ENCODE results near the gene ABCC12. TPM values are rescaled to one million over a fixed set of nuclear protein-coding genes. Genes with fewer than 3 reads are reported as not detected.

The ABCC12 gene
- total and polyA plus RNA-seq, 2 donors from 2014 or later, result not detected

DNA sequence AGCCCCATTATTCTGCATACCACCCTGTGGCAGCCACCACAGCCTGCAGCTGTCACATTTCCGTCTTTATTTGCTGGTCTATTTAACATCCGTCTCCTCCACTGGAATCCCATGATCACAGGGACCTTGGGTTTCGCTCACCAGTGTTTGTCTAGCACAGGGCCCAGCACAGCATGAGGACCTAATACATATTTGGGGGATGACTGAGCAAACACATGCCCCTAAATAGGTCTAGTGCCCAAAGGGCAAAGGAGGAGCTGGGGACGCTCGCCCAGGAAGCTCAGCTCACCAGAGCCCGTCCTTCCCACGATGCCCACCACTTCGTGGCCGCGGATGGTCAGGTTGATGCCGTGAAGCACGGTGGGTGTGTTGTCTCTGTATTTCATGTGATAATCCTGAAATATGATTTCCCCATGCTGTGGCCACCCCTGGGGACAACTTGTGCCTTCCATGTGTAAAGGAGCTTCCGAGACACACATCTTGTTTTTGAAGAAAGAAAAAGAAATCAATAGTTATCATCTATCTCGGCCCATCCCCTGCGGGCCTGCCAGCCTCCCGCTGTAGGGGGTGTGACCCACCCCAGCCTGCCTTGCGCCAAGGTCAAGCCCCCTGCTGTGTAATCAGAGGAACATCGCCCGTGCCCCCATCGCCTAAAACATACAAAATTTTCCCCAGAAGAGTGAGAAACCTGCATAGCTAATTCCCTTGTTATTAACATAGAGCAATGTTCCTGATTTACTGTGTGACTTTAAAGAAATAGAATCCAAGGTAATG, 21.0 kb upstream of the ABCC12 start:
- no peak overlapping the region for H3K9ac ChIP-seq (ENCODE audit: low read length in 3 of 3)
- TF ChIP-seq, protein P1, sequence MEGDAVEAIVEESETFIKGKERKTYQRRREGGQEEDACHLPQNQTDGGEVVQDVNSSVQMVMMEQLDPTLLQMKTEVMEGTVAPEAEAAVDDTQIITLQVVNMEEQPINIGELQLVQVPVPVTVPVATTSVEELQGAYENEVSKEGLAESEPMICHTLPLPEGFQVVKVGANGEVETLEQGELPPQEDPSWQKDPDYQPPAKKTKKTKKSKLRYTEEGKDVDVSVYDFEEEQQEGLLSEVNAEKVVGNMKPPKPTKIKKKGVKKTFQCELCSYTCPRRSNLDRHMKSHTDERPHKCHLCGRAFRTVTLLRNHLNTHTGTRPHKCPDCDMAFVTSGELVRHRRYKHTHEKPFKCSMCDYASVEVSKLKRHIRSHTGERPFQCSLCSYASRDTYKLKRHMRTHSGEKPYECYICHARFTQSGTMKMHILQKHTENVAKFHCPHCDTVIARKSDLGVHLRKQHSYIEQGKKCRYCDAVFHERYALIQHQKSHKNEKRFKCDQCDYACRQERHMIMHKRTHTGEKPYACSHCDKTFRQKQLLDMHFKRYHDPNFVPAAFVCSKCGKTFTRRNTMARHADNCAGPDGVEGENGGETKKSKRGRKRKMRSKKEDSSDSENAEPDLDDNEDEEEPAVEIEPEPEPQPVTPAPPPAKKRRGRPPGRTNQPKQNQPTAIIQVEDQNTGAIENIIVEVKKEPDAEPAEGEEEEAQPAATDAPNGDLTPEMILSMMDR (IDR thresholded peaks at IDR 0.05; ENCODE audit: borderline replicate concordance, extremely low read depth, insufficient read depth), result no peak
- no peak for DNase-seq
- H3K4me3 ChIP-seq (ENCODE audit: low read length in 3 of 3), result no peak overlapping the region
- H3K27ac ChIP-seq (ENCODE audit: low read depth in 2 of 2, low read length in 2 of 2), result no peak overlapping the region
- H3K36me3 ChIP-seq (ENCODE audit: control insufficient read depth in 2 of 3, insufficient read depth in 3 of 3, low read length in 3 of 3), result no peaks in the 10 kb centered on the region
- H3K4me1 ChIP-seq (ENCODE audit: control insufficient read depth in 2 of 3, insufficient read depth in 2 of 3, low read depth in 1 of 3, low read length in 3 of 3), result no peaks in the 10 kb centered on the region
- H3K27me3 ChIP-seq (ENCODE audit: control insufficient read depth, insufficient read depth, low read length), result no peaks in the 10 kb centered on the region
- no peak for FAIRE-seq
- H3K9me3 ChIP-seq (ENCODE audit: control insufficient read depth in 2 of 3, insufficient read depth in 1 of 3, low read length in 3 of 3), result no peaks in the 10 kb centered on the region
- intact Hi-C loops (cut with DNase I), result no loop called here

DNA sequence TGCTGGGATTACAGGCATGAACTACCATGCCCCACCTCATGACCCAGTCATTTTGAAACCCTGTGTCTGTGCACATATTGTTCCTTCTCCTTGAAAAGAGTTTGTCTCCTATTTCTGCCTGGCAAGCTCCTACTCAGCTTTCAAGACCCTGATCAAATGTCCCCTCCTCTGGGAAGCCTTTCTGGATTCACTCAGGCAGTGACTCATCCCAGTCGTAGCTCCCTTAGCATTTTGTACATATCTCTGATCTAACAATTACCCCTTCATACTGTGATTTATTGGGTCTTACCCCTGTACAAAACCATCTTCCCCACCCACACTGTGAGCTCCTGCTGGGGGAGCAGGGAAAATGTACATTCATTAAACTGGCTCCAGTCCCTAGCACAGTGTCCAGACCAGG, 18.1 kb upstream of the ABCC12 start:
- Histone ChIP-seq H3K9ac (ENCODE audit: low read length in 3 of 3) (no peak overlapping the region), H3K27me3 (ENCODE audit: control insufficient read depth, insufficient read depth, low read length) (no peaks in the 10 kb centered on the region), H3K9me3 (ENCODE audit: control insufficient read depth in 2 of 3, insufficient read depth in 1 of 3, low read length in 3 of 3) (no peaks in the 10 kb centered on the region), H3K4me3 (ENCODE audit: low read length in 3 of 3) (no peak overlapping the region), H3K27ac (ENCODE audit: low read depth in 2 of 2, low read length in 2 of 2) (no peak overlapping the region), H3K4me1 (ENCODE audit: control insufficient read depth in 2 of 3, insufficient read depth in 2 of 3, low read depth in 1 of 3, low read length in 3 of 3) (no peaks in the 10 kb centered on the region), H3K36me3 (ENCODE audit: control insufficient read depth in 2 of 3, insufficient read depth in 3 of 3, low read length in 3 of 3) (no peaks in the 10 kb centered on the region)
- DNase-seq (no peak), FAIRE-seq (no peak)
- TF ChIP-seq, protein P1 (IDR thresholded peaks at IDR 0.05; ENCODE audit: borderline replicate concordance, extremely low read depth, insufficient read depth), result no peak
- intact Hi-C loops (cut with DNase I), result no loop called here

DNA sequence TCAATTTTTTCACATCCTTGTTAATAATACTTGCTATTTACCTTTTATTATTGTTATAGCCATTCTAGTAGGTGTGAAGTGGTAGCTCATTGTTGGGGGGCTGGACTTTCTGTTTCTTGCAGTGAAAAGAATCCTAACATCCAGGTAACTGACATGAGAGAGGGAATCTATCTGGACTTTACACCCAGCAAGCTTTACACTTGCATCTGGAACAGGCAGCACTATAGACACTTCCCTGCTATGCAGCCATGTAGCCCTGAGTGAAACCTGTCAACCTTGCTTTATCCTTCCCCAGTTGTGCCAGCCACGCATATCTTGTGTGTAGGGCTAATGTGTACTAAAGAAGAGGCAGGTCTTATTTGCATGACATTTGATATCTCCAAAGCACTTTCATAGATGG, 16.9 kb upstream of the ABCC12 start:
- Histone ChIP-seq H3K9ac (ENCODE audit: low read length in 3 of 3) (no peak overlapping the region), H3K27ac (ENCODE audit: low read depth in 2 of 2, low read length in 2 of 2) (no peak overlapping the region), H3K4me3 (ENCODE audit: low read length in 3 of 3) (no peak overlapping the region), H3K27me3 (ENCODE audit: control insufficient read depth, insufficient read depth, low read length) (no peaks in the 10 kb centered on the region), H3K9me3 (ENCODE audit: control insufficient read depth in 2 of 3, insufficient read depth in 1 of 3, low read length in 3 of 3) (no peaks in the 10 kb centered on the region), H3K4me1 (ENCODE audit: control insufficient read depth in 2 of 3, insufficient read depth in 2 of 3, low read depth in 1 of 3, low read length in 3 of 3) (no peaks in the 10 kb centered on the region), H3K36me3 (ENCODE audit: control insufficient read depth in 2 of 3, insufficient read depth in 3 of 3, low read length in 3 of 3) (no peaks in the 10 kb centered on the region)
- FAIRE-seq (no peak), DNase-seq (no peak)
- TF ChIP-seq, protein P1 (IDR thresholded peaks at IDR 0.05; ENCODE audit: borderline replicate concordance, extremely low read depth, insufficient read depth), result no peak
- intact Hi-C loops (cut with DNase I), result no loop called here
